ENCODE data around the gene NPTX2. TPM values are rescaled to one million over a fixed set of nuclear protein-coding genes. Genes with fewer than 3 reads are reported as not detected.

The NPTX2 gene
- total RNA-seq, 3 donors from 2014 or later (not counting 1 experiment from before 2014, with no cell fraction given): 0.14 TPM; not detected in 2

DNA sequence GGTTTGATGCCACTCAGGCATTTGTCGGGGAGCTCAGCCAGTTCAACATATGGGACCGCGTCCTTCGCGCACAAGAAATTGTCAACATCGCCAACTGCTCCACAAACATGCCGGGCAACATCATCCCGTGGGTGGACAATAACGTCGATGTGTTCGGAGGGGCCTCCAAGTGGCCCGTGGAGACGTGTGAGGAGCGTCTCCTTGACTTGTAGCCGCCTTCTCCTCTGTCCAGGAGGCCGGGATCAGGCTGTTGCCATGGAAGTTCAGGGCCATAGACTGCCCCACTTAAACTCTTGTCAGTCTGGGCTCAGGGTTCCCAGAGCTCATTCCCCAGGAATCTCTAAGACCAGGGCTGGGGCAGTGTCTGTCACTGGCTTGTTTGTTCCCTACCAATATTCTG is 11.3 kb downstream of the NPTX2 start:
- Histone ChIP-seq H3K4me1 (ENCODE audit: control insufficient read depth, insufficient read depth, low read length) (no peaks in the 10 kb centered on the region), H3K4me3 (ENCODE audit: low read length) (no peak overlapping the region), H3K27ac (ENCODE audit: low read length) (no peak overlapping the region), H3K36me3 (ENCODE audit: control insufficient read depth, insufficient read depth, low read length) (no peaks in the 10 kb centered on the region), H3K27me3 (ENCODE audit: control insufficient read depth, insufficient read depth, low read length) (no peaks in the 10 kb centered on the region), H3K9me3 (ENCODE audit: control insufficient read depth, insufficient read depth, low read length) (no peaks in the 10 kb centered on the region)
- Mint-ChIP-seq H3K4me3 (no peak overlapping the region), H3K36me3 (no peaks in the 10 kb centered on the region), H3K4me1 (no peaks in the 10 kb centered on the region), H3K27me3 (ENCODE audit: low read depth in 2 of 2) (peaks cover 0 to 6% of the 10 kb centered on the region in 2 donors), H3K27ac (no peak overlapping the region), H3K9me3 (peaks cover 0 to 2% of the 10 kb centered on the region in 2 donors)
- TF ChIP-seq, protein P1, sequence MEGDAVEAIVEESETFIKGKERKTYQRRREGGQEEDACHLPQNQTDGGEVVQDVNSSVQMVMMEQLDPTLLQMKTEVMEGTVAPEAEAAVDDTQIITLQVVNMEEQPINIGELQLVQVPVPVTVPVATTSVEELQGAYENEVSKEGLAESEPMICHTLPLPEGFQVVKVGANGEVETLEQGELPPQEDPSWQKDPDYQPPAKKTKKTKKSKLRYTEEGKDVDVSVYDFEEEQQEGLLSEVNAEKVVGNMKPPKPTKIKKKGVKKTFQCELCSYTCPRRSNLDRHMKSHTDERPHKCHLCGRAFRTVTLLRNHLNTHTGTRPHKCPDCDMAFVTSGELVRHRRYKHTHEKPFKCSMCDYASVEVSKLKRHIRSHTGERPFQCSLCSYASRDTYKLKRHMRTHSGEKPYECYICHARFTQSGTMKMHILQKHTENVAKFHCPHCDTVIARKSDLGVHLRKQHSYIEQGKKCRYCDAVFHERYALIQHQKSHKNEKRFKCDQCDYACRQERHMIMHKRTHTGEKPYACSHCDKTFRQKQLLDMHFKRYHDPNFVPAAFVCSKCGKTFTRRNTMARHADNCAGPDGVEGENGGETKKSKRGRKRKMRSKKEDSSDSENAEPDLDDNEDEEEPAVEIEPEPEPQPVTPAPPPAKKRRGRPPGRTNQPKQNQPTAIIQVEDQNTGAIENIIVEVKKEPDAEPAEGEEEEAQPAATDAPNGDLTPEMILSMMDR (IDR thresholded peaks at IDR 0.05): no peak
- no peak for ATAC-seq
- no peak for DNase-seq
- WGBS (ENCODE audit: insufficient coverage): 91% methylated on average over 16 of the region's 16 CpGs
- intact Hi-C loops (cut with micrococcal nuclease): no loop called here

DNA sequence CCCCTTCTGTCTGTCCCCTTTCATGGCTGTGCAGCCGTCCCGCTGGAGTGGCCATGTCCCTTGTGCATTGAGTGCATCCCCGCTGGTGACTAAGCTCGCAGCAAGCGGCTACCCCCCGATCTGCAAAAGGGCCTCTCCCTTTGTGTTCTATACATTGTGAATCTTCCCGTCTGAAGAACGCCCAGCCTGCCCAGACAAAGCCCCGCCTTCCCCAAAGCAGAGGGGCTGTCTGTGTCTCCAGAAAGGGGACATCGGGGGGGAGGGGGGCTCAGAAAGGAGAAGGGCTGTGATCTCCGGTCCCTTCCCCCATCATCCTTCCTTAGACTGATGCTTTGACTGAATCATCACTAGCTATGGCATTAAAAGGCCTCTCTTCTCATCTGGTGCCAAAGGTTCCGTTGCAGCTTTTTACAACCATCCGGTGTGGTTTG is 11.9 kb downstream of the NPTX2 start:
- no peak overlapping the region for H3K4me3 ChIP-seq (ENCODE audit: low read length)
- no peak overlapping the region for H3K4me3 Mint-ChIP-seq
- peaks cover 0 to 6% of the 10 kb centered on the region in 2 donors for H3K27me3 Mint-ChIP-seq (ENCODE audit: low read depth in 2 of 2)
- H3K36me3 ChIP-seq (ENCODE audit: control insufficient read depth, insufficient read depth, low read length): no peaks in the 10 kb centered on the region
- no peaks in the 10 kb centered on the region for H3K4me1 ChIP-seq (ENCODE audit: control insufficient read depth, insufficient read depth, low read length)
- no peaks in the 10 kb centered on the region for H3K9me3 ChIP-seq (ENCODE audit: control insufficient read depth, insufficient read depth, low read length)
- intact Hi-C loops (cut with micrococcal nuclease): no loop called here
- ATAC-seq (no peak), DNase-seq (no peak)
- 54% methylated on average over 10 of the region's 13 CpGs for WGBS (ENCODE audit: insufficient coverage)
- H3K27me3 ChIP-seq (ENCODE audit: control insufficient read depth, insufficient read depth, low read length): no peaks in the 10 kb centered on the region
- H3K27ac ChIP-seq (ENCODE audit: low read length): no peak overlapping the region
- no peaks in the 10 kb centered on the region for H3K36me3 Mint-ChIP-seq
- H3K9me3 Mint-ChIP-seq: peaks cover 0 to 2% of the 10 kb centered on the region in 2 donors
- H3K27ac Mint-ChIP-seq: no peak overlapping the region
- H3K4me1 Mint-ChIP-seq: no peaks in the 10 kb centered on the region
- TF ChIP-seq, protein P1 (IDR thresholded peaks at IDR 0.05): no peak

DNA sequence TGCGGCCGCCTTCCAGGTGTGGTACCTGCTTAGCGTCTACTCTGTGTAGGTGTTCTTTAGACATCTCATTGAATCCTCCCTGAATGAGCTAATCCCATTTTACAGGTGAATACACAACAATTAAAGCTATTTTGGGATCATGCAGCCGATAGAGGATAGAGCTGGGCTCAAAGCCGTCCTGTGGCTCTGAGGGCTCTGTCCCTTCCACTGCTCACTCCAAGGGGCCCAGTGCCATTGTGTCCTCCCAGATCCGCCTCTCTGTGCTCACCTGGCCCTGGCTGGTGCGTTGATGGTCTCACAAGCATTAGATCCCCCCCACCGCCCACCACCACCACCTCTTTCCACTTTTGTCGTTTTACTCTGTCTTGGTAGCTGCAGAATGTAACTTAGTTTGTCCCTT is 13.1 kb downstream of the NPTX2 start:
- ATAC-seq: no peak
- no peak for DNase-seq
- Histone ChIP-seq H3K4me3 (ENCODE audit: low read length) (no peak overlapping the region), H3K27ac (ENCODE audit: low read length) (no peak overlapping the region), H3K9me3 (ENCODE audit: control insufficient read depth, insufficient read depth, low read length) (no peaks in the 10 kb centered on the region), H3K27me3 (ENCODE audit: control insufficient read depth, insufficient read depth, low read length) (no peaks in the 10 kb centered on the region), H3K36me3 (ENCODE audit: control insufficient read depth, insufficient read depth, low read length) (no peaks in the 10 kb centered on the region), H3K4me1 (ENCODE audit: control insufficient read depth, insufficient read depth, low read length) (no peaks in the 10 kb centered on the region)
- H3K27ac Mint-ChIP-seq: no peak overlapping the region
- WGBS (ENCODE audit: insufficient coverage): 86% methylated on average over 9 of the region's 9 CpGs
- intact Hi-C loops (cut with micrococcal nuclease): no loop called here
- peaks cover 0 to 4% of the 10 kb centered on the region in 2 donors for H3K27me3 Mint-ChIP-seq (ENCODE audit: low read depth in 2 of 2)
- no peaks in the 10 kb centered on the region for H3K36me3 Mint-ChIP-seq
- TF ChIP-seq, protein P1 (IDR thresholded peaks at IDR 0.05): no peak
- H3K4me3 Mint-ChIP-seq: no peak overlapping the region
- H3K4me1 Mint-ChIP-seq: no peaks in the 10 kb centered on the region
- peaks cover 0 to 2% of the 10 kb centered on the region in 2 donors for H3K9me3 Mint-ChIP-seq

DNA sequence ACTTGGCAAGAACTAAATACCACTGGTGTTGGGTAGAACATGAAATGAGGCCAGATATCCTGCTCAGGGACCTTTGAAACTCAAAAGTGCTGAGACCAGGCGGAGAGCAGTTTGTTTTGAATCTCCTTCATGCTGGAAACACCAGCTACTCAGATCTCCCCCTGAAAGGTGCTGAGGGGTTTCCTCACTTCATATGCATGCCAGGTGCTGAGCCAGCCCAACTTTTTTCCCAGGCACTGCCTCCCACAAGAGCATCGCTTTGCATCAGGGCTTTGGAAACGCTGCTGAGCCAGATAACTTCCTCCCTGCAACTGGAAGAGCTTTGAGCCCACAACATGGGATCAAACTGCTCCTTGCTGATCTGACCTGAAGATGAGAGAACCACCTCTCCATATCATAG is 13.7 kb downstream of the NPTX2 start:
- Histone ChIP-seq H3K4me3 (ENCODE audit: low read length) (no peak overlapping the region), H3K36me3 (ENCODE audit: control insufficient read depth, insufficient read depth, low read length) (no peaks in the 10 kb centered on the region), H3K9me3 (ENCODE audit: control insufficient read depth, insufficient read depth, low read length) (no peaks in the 10 kb centered on the region), H3K27ac (ENCODE audit: low read length) (no peak overlapping the region), H3K27me3 (ENCODE audit: control insufficient read depth, insufficient read depth, low read length) (no peaks in the 10 kb centered on the region), H3K4me1 (ENCODE audit: control insufficient read depth, insufficient read depth, low read length) (no peaks in the 10 kb centered on the region)
- 75% methylated on average over 3 of the region's 3 CpGs for WGBS (ENCODE audit: insufficient coverage)
- peaks cover 0 to 2% of the 10 kb centered on the region in 2 donors for H3K9me3 Mint-ChIP-seq
- TF ChIP-seq, protein P1 (IDR thresholded peaks at IDR 0.05): no peak
- DNase-seq (no peak), ATAC-seq (no peak)
- H3K4me3 Mint-ChIP-seq: no peak overlapping the region
- no peaks in the 10 kb centered on the region for H3K4me1 Mint-ChIP-seq
- H3K27me3 Mint-ChIP-seq (ENCODE audit: low read depth in 2 of 2): peaks cover 0 to 4% of the 10 kb centered on the region in 2 donors
- intact Hi-C loops (cut with micrococcal nuclease): no loop called here
- H3K36me3 Mint-ChIP-seq: no peaks in the 10 kb centered on the region
- H3K27ac Mint-ChIP-seq: no peak overlapping the region

Measured in natural killer cell (primary cell).